Ascending aorta (tissue), 2 donors: ENCODE data around the gene ADARB1. TPM values are rescaled to one million over a fixed set of nuclear protein-coding genes. Genes with fewer than 3 reads are reported as not detected.
"Not testable (repeated sequence)": the region's sequence is repeated elsewhere in the genome, so short reads cannot be mapped to it uniquely, and the experiment has no call there.

Source experiments
- DNase-seq, 2 donors: peaks; one replicate each; pipeline ENCODE4 v3.0.0-alpha.2; 2019; ENCODE audit warnings: low spot score in 2 of 2
- H3K27ac ChIP-seq, 2 donors: fragments of 200-600 bp; sonication (generic); one replicate each; pipeline ENCODE4 v1.5.1; 2016 to 2017; ENCODE audit warnings: mild to moderate bottlenecking in 1 of 2
- H3K27me3 ChIP-seq: fragments of 200-600 bp; sonication (generic); one replicate; pipeline ENCODE4 v1.5.1; 2017
- H3K36me3 ChIP-seq, 2 donors: fragments of 200-600 bp; sonication (generic); one replicate each; pipeline ENCODE4 v1.5.1; 2016
- H3K4me1 ChIP-seq, 2 donors: fragments of 200-600 bp; sonication (generic); one replicate each; pipeline ENCODE4 v1.5.1; 2016 to 2017; ENCODE audit warnings: mild to moderate bottlenecking in 1 of 2
- H3K4me3 ChIP-seq, 2 donors: fragments of 200-600 bp; sonication (generic); one replicate each; pipeline ENCODE4 v1.5.1; 2016 to 2017; ENCODE audit warnings: mild to moderate bottlenecking in 1 of 2
- H3K9me3 ChIP-seq, 2 donors: fragments of 200-600 bp; sonication (generic); one replicate each; pipeline ENCODE4 v1.5.1; 2016
- intact Hi-C: fragments of 100-400 bp; cut with DNase I; formaldehyde crosslinking; loops from one replicate; pipeline ENCODE4 v1.15.1; 2023
- total RNA-seq: library from RNA; depleted of rRNA; stranded (reverse); fragments of >200 nt; gene quantifications from one replicate; pipeline ENCODE4 v1.1.0, GENCODE V29; 2016
- TF ChIP-seq, protein P1 (sequence below), 3 experiments: fragments of 200-600 bp in 2 of 3; fragments of 450-650 bp in 1 of 3; sonication (generic) in 2 of 3; IDR thresholded peaks; one replicate each; pipeline ENCODE4 v1.5.1; 2016 to 2019; ENCODE audit warnings: antibody characterized with exemption in 3 of 3, mild to moderate bottlenecking in 1 of 3, moderate library complexity in 1 of 3

The ADARB1 gene
- total RNA-seq, 1 donor from 2014 or later, result 82.9 TPM

DNA sequence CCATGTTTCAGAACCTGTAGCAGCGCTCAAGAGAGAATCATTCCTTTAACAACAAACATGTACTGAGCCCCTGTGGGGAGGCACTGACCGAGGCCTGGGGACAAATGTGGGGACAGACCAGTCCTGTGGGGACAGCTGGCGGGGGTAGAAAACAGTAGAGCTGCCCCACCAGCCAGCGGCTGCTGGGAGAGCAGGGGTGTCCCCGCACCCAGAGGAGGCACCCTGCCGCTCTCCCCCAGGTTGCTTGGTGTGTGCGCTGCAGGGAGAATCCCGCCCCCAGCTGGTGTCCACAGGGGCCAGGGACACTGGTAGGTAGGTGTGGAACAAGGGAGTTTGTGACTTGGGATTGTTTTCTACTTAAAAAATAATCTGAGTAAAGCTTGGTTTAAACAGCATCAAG is 62.1 kb downstream of the ADARB1 start:
- no peak overlapping the region for H3K4me3 ChIP-seq
- peaks cover 9 to 12% of the 10 kb centered on the region in 2 donors for H3K36me3 ChIP-seq
- peak overlapping the region in 1 of 2 donors; percentile 6 for H3K27ac ChIP-seq
- intact Hi-C loops, result loop anchor here (10.0 kb wide), 1 partner anchor 322 kb away; the partner anchor contains the start of gene SUMO3
- DNase-seq, result no peak
- no peaks in the 10 kb centered on the region for H3K9me3 ChIP-seq
- peaks cover 2 to 31% of the 10 kb centered on the region in 2 donors for H3K4me1 ChIP-seq
- no peaks in the 10 kb centered on the region for H3K27me3 ChIP-seq
- TF ChIP-seq, protein P1, sequence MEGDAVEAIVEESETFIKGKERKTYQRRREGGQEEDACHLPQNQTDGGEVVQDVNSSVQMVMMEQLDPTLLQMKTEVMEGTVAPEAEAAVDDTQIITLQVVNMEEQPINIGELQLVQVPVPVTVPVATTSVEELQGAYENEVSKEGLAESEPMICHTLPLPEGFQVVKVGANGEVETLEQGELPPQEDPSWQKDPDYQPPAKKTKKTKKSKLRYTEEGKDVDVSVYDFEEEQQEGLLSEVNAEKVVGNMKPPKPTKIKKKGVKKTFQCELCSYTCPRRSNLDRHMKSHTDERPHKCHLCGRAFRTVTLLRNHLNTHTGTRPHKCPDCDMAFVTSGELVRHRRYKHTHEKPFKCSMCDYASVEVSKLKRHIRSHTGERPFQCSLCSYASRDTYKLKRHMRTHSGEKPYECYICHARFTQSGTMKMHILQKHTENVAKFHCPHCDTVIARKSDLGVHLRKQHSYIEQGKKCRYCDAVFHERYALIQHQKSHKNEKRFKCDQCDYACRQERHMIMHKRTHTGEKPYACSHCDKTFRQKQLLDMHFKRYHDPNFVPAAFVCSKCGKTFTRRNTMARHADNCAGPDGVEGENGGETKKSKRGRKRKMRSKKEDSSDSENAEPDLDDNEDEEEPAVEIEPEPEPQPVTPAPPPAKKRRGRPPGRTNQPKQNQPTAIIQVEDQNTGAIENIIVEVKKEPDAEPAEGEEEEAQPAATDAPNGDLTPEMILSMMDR (IDR thresholded peaks at IDR 0.05), result no peak

DNA sequence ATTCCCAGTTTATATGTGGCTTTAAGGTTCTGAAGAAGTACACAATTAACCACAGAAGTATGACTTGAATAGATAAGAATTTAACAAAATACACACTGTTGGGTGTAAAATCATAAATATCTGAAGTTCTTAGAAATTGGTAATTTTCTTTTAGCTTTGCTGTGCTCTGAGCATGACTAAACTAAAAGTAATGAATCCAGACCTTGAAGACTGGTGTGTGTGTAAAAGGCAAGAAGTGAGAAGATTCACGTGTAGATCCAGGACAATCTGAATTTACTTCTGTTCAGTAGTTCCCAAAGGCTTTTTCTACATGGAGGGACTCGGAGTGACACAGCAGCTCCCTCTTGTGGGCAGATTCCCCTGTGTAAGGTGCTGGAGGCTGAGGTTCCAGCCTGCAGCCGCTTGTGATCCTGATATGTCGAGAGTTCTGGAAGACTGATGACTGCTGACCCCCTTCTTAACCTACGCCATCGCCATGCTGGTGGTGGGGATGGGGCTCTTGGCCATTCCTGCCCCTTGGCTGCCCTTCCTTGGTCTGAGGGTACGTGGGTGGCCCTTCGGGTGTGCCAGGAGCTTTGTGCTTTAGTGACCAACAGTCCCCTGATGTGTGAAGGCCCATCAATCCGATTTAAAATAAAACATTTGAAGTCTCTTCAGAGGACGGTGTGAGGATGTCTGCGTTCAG is 62.7 kb downstream of the ADARB1 start:
- peaks cover 9% of the 10 kb centered on the region in 2 donors for H3K36me3 ChIP-seq
- no peaks in the 10 kb centered on the region for H3K9me3 ChIP-seq
- peaks cover 0 to 25% of the 10 kb centered on the region in 2 donors for H3K4me1 ChIP-seq
- no peak overlapping the region for H3K4me3 ChIP-seq
- no peaks in the 10 kb centered on the region for H3K27me3 ChIP-seq
- peak overlapping the region in 1 of 2 donors; percentile 6 for H3K27ac ChIP-seq
- intact Hi-C loops, result loop anchor here (10.0 kb wide), 1 partner anchor 322 kb away; the partner anchor contains the start of gene SUMO3
- peak in 1 of 2 donors; percentile 92 for DNase-seq
- TF ChIP-seq, protein P1 (IDR thresholded peaks at IDR 0.05), result peak; percentile 77 to 89 (median 81)

DNA sequence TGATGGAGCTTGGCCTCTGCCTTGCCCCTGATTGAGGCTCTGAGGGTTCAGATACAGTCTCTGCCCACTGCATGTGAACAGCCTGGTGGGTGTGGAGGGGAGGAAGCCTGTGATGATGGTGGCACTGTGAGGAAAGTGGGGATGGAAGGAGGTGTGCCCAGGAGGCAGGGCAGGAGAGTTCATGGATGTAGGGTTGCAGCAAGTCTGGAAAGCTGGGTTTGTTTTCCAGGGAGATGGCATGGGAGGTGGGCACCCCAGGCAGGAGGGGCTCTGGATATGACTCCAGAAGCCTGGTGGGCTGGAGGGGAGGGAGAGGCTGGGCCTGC is 63.2 kb downstream of the ADARB1 start:
- Histone ChIP-seq H3K27me3 (no peaks in the 10 kb centered on the region), H3K27ac (no peak overlapping the region), H3K36me3 (peaks cover 9% of the 10 kb centered on the region in 2 donors), H3K4me1 (peaks cover 0 to 25% of the 10 kb centered on the region in 2 donors), H3K4me3 (no peak overlapping the region), H3K9me3 (no peaks in the 10 kb centered on the region)
- TF ChIP-seq, protein P1 (IDR thresholded peaks at IDR 0.05), result no peak
- no peak for DNase-seq
- intact Hi-C loops, result loop anchor here (10.0 kb wide), 1 partner anchor 323 kb away; the partner anchor contains the start of gene SUMO3

DNA sequence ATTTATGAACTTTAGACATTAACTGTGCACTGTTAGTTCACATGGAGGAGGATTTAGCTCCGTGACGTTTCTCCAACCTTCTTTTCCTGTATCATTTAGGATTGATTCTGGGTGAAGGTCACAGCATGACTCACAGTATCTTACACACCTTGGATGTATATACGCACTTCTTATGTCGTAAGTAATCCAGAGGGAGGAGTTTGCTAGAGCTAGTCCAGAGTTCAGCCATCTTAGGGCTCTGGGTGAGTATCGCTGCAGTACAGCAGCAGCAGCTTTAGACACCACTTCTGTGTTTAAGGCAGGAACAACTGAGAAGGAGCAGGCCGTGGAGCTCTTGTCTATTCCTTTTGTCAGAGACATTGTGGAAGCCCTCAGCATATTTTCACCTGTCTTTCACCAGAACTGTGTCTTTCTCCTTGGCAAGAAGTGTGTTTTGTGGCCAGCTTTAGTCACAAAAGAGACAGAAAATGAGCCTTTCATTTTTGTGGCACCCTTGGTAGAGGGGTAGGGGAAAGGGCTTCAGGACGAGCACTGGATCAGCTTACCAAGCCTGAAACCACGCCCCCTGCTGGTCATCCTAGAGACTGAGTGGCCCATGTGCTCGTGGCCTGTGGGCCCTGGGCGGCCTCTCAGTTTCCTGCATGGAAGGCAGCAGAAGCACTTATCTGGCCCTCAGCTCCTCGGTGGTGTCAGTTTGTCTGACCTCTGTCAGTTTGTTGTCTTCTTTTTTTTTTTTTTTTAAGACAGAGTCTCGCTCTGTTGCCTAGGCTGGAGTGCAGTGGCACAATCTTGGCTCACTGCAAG is 64.0 kb downstream of the ADARB1 start:
- DNase-seq, result peak in 1 of 2 donors; percentile 82
- no peak overlapping the region for H3K4me3 ChIP-seq
- TF ChIP-seq, protein P1 (IDR thresholded peaks at IDR 0.05), result peak; percentile 28 to 76 (median 62)
- no peaks in the 10 kb centered on the region for H3K9me3 ChIP-seq
- peaks cover 11 to 12% of the 10 kb centered on the region in 2 donors for H3K36me3 ChIP-seq
- H3K27ac ChIP-seq, result no peak overlapping the region
- intact Hi-C loops, result loop anchor here (2.0 to 10.0 kb wide), 2 partner anchors 246 to 324 kb away; partner anchors contain the start of gene SUMO3
- no peaks in the 10 kb centered on the region for H3K27me3 ChIP-seq
- peaks cover 0 to 22% of the 10 kb centered on the region in 2 donors for H3K4me1 ChIP-seq

DNA sequence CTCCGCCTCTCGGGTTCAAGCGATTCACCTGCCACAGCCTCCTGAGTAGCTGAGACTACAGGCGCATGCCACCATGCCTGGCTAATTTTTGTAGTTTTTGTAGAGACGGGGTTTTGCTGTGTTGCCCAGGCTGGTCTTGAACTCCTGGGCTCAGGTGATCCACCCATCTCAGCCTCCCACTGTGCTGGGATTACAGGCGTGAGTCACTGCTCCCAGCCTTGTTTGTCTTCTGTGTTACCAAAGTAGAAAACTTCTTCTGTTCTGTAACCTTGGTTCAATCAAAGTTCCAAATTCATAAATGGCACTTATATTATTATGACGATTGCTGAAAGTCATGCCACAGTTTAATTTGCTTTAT is 64.6 kb downstream of the ADARB1 start:
- intact Hi-C loops, result loop anchor here (2.0 to 10.0 kb wide), 2 partner anchors 246 to 324 kb away; partner anchors contain the start of gene SUMO3
- H3K27ac ChIP-seq, result not testable (repeated sequence)

More for the DNA sequence above, 64.6 kb downstream of the ADARB1 start:
- H3K9me3 ChIP-seq, DNase-seq, H3K27me3 ChIP-seq, H3K4me3 ChIP-seq: not testable (repeated sequence)
- H3K4me1 ChIP-seq, result peaks cover 0 to 20% of the 10 kb centered on the region in 2 donors
- peaks cover 16 to 18% of the 10 kb centered on the region in 2 donors for H3K36me3 ChIP-seq
